NCI-H146 (cell line): ENCODE measurements around the gene KLK1.

Source experiments
- DNase-seq: peaks from one replicate; lab custom pipeline; 2025; lab: John Stamatoyannopoulos, UW

Gene KLK1

GRCh38 chr19:50835785-50836542, 12.4 kb upstream of the KLK1 start:
- DNase-seq: peak; percentile 91

DNA sequence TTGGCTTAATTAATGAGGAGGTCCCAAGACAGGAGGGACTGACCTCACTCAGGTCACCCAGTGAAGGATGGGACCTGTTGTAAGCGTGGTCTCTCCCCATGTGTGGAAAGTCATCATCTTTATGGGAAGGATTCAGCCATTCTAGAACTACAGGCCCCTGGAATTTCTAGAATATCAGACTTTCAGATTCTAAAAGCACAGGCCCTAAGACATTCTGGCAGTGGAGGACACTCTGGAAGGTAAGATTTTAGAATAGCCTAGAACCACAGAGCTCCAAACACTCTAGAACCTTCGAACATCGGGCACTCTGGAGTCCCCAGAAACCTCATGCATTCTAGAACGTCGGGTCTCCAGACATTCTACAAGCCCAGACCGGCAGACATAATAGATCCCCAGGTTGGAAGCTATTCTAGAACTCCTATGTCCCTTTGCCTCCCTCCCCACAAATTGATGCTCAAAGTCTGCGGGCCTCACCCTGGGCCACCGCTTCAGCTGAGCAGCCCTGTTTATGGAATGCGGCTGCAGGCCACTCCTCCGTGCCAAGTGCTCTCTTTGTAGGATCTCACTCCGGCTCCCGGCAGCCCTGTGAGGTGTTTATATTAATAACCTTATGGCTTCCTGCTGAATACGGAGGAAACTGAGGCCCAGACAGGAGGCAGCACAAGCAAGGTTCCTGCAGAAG, 11.7 kb upstream of the KLK1 start:
- peak; percentile 65 for DNase-seq

DNA sequence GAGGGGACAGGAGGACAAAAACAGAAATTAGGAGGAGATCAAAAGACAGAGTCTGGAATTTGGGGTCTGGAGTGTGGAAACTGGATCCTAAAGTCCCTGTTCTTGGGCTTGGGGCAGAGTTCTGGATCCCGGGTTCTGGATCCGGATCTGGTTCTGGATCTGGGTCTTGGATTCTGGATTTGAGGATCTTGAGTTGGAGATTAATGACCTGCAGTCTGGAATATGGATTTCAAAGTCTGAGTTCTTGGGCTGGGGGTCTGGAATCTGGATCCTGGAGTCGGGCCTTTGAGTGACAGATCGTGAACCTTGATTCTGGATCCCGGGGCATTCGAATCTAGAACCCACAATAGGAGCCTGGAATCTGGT, 10.2 kb upstream of the KLK1 start:
- DNase-seq: no peak

DNA sequence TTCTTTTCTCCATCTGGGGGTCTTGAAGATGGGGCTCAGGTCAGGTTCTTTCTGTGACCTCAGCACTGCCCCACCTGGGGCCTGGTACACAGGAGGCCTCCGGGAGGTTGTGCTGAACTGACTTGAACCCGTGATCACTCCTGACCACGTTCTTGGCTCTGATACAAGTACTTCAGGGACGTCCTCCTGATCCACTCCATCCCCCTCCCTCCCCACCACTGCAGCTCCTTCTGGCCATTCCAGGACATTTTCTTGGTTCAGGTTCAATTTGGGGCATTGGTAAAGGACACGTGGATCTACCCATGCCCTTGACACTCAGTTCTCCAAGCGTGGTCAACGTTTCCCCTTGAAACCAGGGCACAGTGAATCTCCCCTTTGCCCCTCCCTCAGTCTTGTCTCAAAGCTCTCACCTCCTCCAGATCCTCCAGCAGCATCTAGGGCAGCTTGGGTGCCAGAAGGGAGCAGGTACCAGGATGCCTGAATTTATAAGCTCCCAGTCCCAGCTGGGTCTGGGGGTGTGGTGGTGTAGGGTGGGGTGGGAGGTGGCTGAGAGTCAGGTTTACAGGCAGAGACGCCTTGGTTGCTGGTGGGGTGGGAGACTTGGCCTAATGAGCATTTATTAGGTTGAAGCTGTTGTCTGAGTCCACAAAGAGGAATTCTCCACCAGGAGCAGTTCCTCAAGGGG, 9.7 kb upstream of the KLK1 start, which contains the start of gene KLK15:
Gene KLK15, minus strand, starts transcription at position 458 of the 685 bp plus-strand sequence. CDS start 2,082 bp downstream, outside the sequence.
- no peak for DNase-seq

DNA sequence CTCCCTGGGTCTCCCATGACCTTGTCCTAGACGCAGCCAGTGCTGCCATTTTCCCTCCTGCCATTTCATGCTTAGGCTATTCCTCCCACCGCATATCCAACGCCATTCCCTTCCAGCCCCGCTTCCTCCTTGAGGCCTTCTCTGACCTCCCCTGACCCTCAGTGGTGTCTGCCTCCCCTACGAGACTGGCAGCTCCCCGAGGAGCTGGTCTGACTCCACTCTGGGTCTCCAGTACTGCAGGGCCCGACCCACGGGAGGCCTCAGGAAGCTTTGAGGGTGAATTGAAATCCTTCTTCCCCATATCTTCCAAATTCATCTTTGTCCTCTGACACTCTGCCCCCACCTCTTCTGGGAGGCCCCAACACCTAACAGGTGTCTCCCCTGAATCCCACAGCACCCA, 9.1 kb upstream of the KLK1 start:
- DNase-seq: no peak

GRCh38 chr19:50831026-50831396, 7.4 kb upstream of the KLK1 start:
- no peak for DNase-seq

DNA sequence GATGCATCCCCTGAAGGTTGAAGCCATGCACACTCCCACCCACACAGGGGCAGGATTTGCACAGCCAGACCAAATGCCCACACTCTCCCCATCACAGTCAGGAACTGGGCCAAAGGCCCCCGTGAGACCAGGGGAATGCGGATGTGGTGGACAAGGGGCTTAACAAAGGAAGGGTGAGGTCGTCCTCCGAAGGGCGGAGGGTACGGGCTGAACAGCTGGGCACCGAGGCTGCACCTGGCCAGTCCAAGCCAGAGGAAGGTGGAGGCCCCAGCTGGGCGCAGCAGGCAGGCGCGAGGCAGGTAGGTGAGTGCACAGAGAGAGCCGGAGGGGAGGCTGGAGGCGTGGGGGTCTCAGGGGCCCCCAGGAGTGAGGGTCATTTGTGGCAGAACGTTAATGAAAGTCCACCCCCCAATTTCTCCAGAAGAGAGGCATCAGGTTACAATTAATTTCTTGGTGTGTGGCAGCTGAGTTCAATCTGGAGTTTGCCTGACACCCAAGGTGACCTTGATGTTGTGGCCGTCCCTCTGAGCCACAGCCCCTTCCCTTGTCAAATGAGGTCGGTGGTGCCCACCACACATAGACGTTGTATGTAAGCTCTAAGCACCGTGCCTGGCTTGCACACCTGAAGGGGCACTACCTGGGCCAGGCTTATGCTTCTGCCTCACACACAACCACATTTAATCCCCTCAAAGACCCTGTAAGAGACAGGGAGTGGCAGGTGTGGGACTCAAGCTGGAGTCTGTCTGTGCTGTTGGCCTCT, 6.9 kb upstream of the KLK1 start:
- peak; percentile 79 for DNase-seq

DNA sequence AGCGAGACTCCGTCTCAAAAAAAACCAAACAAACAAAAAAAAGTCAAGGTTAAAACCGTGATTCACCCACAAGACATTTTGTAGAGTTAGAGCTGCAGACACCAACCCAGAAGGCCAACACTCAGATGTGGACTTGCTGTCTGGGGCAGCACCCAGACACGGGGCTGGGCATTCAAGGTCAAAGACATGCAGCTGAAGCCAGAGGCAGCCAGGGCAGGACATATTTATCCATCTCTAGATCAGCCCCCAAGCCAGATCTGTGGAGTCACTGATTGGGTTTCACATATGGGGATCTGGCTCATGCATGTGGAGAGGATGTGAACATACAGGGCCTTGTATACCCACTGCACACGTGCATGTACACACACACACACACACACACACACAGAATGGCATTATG, 6.2 kb upstream of the KLK1 start:
- DNase-seq: no peak

DNA sequence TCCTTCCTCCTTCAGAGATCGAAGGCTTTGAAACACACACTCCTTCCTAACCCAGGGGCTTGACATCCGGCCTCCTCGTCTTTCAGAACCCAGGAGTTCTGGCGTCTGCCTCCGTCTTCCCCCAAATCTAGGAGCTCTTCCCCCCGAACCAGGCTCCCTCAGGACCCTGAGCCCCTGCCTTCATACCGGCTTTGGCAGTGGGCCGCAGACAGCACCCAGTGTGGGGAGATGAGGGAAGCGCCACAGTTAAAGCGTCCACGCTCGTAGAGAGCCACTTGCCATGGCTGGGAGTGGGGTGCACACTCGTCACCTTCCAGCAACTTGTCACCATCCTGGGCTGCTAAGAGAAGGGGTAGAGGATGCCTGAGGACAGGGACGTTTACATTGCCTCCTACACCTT, 3.9 kb upstream of the KLK1 start:
- DNase-seq: no peak

GRCh38 chr19:50826492-50827240, 3.1 kb upstream of the KLK1 start:
- no peak for DNase-seq

DNA sequence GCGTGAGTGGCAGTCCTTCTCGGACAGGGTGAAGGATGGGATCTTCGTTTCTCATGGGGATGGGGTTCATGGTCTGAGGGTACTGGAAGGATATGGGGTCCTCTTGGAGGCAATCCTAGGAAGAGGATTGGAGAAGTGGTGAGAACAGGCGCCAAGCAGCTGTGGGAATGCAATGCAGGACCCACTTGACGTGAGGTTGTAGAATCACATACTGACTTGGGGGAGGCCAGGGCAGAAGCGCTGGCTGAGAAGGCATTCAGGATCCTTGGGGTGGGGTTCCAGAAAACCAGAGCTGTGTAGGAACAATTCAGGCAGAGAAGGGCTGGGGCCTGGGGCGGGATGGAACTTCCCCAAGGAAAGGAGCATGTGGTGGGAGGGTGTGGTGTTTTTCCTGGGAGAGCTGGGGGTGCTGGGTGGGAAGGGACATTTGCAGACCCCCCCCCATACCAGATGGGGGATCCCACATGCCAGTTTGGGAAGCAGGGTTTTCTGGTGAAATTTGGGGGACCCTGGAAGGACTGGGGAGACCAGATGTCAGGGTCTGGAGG, 852 bp downstream of the KLK1 start:
- DNase-seq: no peak

GRCh38 chr19:50821622-50822021, 2.0 kb downstream of the KLK1 start:
- no peak for DNase-seq

GRCh38 chr19:50821248-50821612, 2.4 kb downstream of the KLK1 start:
- DNase-seq: no peak

DNA sequence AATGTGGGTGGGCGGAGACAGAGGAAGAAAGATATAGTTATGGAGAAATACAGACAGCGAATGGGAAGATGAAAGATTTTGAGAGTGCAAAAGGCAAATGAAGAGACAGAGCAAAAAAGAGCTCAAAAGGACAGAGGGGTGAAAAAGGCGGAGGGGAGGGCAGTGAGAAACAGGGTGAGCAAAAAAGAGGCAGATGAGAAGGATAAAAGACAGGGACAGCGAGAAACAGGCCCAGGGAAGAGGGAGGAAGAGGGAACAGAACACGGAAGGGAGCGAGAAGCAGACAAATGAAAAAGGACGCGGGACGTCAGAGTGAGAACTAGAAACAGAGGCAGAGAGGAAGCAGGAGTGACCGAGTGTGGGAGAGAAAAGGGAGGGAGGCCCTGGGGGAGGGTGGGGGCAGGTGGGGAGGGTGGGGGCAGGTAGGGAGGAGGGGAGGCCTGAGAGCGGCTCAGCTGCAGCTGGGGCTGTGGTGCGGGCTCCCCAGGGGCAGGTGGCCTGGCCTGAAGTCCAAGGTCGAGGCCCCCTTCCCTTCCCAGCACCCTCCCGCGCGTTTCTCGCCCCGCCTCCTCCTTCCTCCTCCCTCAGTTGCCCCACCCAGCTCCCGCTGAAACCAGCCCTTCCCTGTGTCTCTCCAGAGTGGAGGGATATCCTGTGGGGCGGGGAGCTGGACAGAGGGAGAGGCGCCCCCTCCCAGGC, 2.9 kb downstream of the KLK1 start:
- DNase-seq: no peak

DNA sequence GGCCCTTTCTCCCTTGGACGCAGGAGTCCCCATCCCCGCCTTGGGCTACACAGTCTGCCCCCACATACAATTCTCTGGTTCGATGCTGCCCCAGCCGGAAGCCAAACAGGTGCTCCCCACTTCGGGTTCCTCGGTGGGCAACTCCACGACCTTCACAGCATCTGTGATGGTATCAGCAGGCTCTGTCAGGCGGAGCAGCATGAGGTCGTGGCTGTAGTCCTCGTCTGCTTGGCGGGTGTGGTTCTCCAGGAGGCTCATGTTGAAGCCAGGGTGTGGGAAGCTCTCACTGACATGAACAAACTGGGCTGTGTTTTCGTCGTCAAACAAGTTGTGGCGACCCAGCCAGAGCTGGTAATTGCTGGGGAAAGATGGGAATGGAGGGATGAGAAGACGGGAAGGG, 3.5 kb downstream of the KLK1 start:
- peak; percentile 37 for DNase-seq

DNA sequence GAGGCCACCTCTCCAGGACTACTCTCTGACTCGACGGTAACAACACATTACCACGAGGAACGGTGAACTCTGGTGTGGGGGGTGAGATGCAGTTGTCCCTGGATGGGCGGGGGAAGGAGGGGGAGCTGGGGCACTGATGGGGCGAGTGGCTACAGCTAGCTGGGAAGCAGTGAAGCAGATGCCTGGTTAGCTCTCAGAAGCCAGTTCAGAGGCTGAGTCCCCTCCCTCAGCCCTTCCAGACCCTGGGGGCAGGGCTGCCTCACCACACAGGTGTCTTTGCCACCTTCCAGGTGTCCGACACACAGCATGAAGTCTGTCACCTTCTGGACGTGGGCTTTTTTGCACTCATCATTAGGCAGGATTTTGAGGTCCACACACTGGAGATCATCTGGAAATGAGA, 4.0 kb downstream of the KLK1 start:
- DNase-seq: peak; percentile 60

GRCh38 chr19:50818859-50819472, 4.6 kb downstream of the KLK1 start:
- DNase-seq: peak; percentile 88

- DNase-seq: peak; percentile 96
Observed at GRCh38 chr19:50817941-50818858, 5.4 kb downstream of the KLK1 start.

DNA sequence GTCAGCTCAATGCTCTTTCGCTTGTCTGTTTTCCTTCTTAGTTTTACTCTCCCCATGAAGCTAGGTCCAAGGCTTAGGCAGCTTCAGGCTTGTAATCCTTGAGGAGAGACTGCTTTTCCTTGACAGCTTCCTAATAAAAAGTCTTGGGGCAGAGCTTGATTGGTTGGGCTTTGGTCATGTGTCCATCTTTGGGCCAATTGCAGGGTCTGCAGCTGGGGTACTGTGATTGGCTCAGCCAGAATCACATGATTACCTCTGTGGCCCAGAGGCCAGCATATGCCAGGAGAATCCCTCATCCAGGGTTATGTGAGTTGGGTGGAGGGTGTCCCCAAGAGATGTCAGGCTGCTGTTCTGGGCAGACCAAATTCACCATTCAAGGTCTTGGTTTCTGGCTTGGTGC, 8.1 kb downstream of the KLK1 start:
- no peak for DNase-seq
